H1 (cell line): Measurements from ENCODE around the gene RAB3IL1. TPM values are rescaled to one million over a fixed set of nuclear protein-coding genes. Genes with fewer than 3 reads are reported as not detected.

Source experiments
- CTCF ChIA-PET: fragments of 300-600 bp; sonication (Branson Sonifier 250); formaldehyde crosslinking; loops from one replicate; lab custom pipeline; 2021; ENCODE audit not compliant: partially characterized antibody; lab: Charles Lee
- POLR2A ChIA-PET: fragments of 300-600 bp; sonication (Branson Sonifier 250); formaldehyde crosslinking; loops from one replicate; lab custom pipeline; 2021; ENCODE audit warnings: inconsistent platforms; ENCODE audit not compliant: partially characterized antibody; lab: Charles Lee
- DNase-seq, 2 experiments: peaks; one replicate each; pipeline versions ENCODE4 v3.0.0 to v3.0.0-alpha.2; 2010 to 2022; ENCODE audit warnings: low spot score in 2 of 2, low read depth in 1 of 2, mixed read lengths in 1 of 2
- FAIRE-seq: peaks from 2 replicates; lab custom pipeline; 2011; peaks lifted over from hg19 to GRCh38; lab: Jason Lieb, UNC
- H2AFZ ChIP-seq: 2 replicates; pipeline ENCODE4 v1.8.1; 2012; ENCODE audit warnings: low read length, inconsistent platforms
- H2AK5ac ChIP-seq: 2 replicates; pipeline ENCODE4 v1.6.1; 2013; ENCODE audit warnings: low read depth, low read length
- H2BK120ac ChIP-seq: replicated peaks from 2 replicates; pipeline ENCODE3; 2013; ENCODE audit warnings: low read depth, low read length, inconsistent platforms
- H2BK12ac ChIP-seq: 2 replicates; pipeline ENCODE4 v1.6.1; 2013; ENCODE audit warnings: low read depth, low read length
- H2BK15ac ChIP-seq: 2 replicates; pipeline ENCODE4 v1.6.1; 2013; ENCODE audit warnings: low read length
- H2BK20ac ChIP-seq: 2 replicates; pipeline ENCODE4 v1.6.1; 2013; ENCODE audit warnings: low read length
- H2BK5ac ChIP-seq: 2 replicates; pipeline ENCODE4 v1.6.1; 2013; ENCODE audit warnings: low read depth, low read length
- H3K14ac ChIP-seq: 2 replicates; pipeline ENCODE4 v1.6.1; 2013; ENCODE audit warnings: inconsistent platforms; ENCODE audit not compliant: insufficient read length
- H3K18ac ChIP-seq: 2 replicates; pipeline ENCODE4 v1.6.1; 2013; ENCODE audit warnings: low read length; ENCODE audit errors: extremely low read depth
- H3K23ac ChIP-seq: 2 replicates; pipeline ENCODE4 v1.6.1; 2013; ENCODE audit warnings: inconsistent platforms; ENCODE audit not compliant: insufficient read length
- H3K23me2 ChIP-seq: 2 replicates; pipeline ENCODE4 v1.6.1; 2013; ENCODE audit warnings: low read depth, low read length
- H3K27ac ChIP-seq: 2 replicates; pipeline ENCODE4 v1.6.1; 2011; ENCODE audit warnings: low read depth, low read length, inconsistent platforms
- H3K27me3 ChIP-seq, 4 experiments: replicated peaks in 1 of 4; 1 replicate in 1 of 4; 2 replicates in 3 of 4; pipeline versions ENCODE4 v1.6.1 to v1.8.1; 2011 to 2013; ENCODE audit warnings: low read length in 3 of 4, mild to moderate bottlenecking in 3 of 4, inconsistent platforms in 2 of 4, mixed read lengths in 2 of 4, moderate library complexity in 1 of 4; ENCODE audit not compliant: control insufficient read depth in 3 of 4, insufficient read depth in 3 of 4; ENCODE audit errors: extremely low read depth in 1 of 4
- H3K36me3 ChIP-seq, 4 experiments: 2 replicates each; pipeline versions ENCODE4 v1.6.1 to v1.8.1; 2011 to 2013; ENCODE audit warnings: mild to moderate bottlenecking in 4 of 4, low read length in 3 of 4, moderate library complexity in 2 of 4, control low read depth in 1 of 4, inconsistent platforms in 1 of 4; ENCODE audit not compliant: insufficient read depth in 4 of 4, control insufficient read depth in 2 of 4
- H3K4ac ChIP-seq: replicated peaks from 2 replicates; pipeline ENCODE3; 2013; ENCODE audit warnings: low read length, low read depth, mixed read lengths, inconsistent platforms; ENCODE audit not compliant: insufficient read length
- H3K4me1 ChIP-seq, 4 experiments: replicated peaks in 1 of 4; 1 replicate in 1 of 4; 2 replicates in 3 of 4; pipeline versions ENCODE4 v1.6.1 to v1.8.1; 2011 to 2013; ENCODE audit warnings: low read length in 3 of 4, inconsistent platforms in 2 of 4, mixed read lengths in 1 of 4; ENCODE audit not compliant: insufficient read depth in 4 of 4, control insufficient read depth in 3 of 4
- H3K4me2 ChIP-seq, 2 experiments: 2 replicates each; pipeline versions ENCODE4 v1.6.1 to v1.8.1; 2011 to 2013; ENCODE audit warnings: low read depth in 2 of 2, low read length in 2 of 2, control low read depth in 1 of 2, inconsistent platforms in 1 of 2, mild to moderate bottlenecking in 1 of 2; ENCODE audit not compliant: insufficient read depth in 1 of 2
- H3K4me3 ChIP-seq, 4 experiments: fragments of 200-600, 300-600 bp in 1 of 4; sonication (generic), shearing (Covaris generic), sonication (Bioruptor Twin) in 1 of 4; 2 replicates each; pipeline versions ENCODE4 v1.5.1 to v1.8.1; 2011 to 2016; ENCODE audit warnings: low read length in 4 of 4, low read depth in 3 of 4, control low read depth in 2 of 4, inconsistent platforms in 2 of 4, mild to moderate bottlenecking in 2 of 4, mixed read lengths in 1 of 4, moderate library complexity in 1 of 4; ENCODE audit not compliant: insufficient read depth in 2 of 4; ENCODE audit errors: extremely low read depth in 1 of 4
- H3K56ac ChIP-seq: replicated peaks from 2 replicates; pipeline ENCODE3; 2013; ENCODE audit warnings: low read depth, mild to moderate bottlenecking, mixed read lengths, low read length, inconsistent platforms; ENCODE audit not compliant: insufficient read length
- H3K79me1 ChIP-seq: 2 replicates; pipeline ENCODE4 v1.6.1; 2013; ENCODE audit warnings: low read depth, low read length, control low read depth
- H3K79me2 ChIP-seq, 2 experiments: 2 replicates each; pipeline versions ENCODE4 v1.6.1 to v1.8.1; 2012 to 2013; ENCODE audit warnings: low read length in 2 of 2, mild to moderate bottlenecking in 2 of 2, inconsistent platforms in 1 of 2; ENCODE audit not compliant: insufficient read depth in 2 of 2, control insufficient read depth in 1 of 2
- H3K9ac ChIP-seq, 4 experiments: replicated peaks in 1 of 4; 1 replicate in 1 of 4; 2 replicates in 3 of 4; pipeline versions ENCODE4 v1.6.1 to v1.8.1; 2011 to 2013; ENCODE audit warnings: low read depth in 3 of 4, low read length in 3 of 4, control low read depth in 2 of 4, mild to moderate bottlenecking in 2 of 4, moderate library complexity in 2 of 4, inconsistent platforms in 1 of 4; ENCODE audit errors: extremely low read depth in 1 of 4
- H3K9me3 ChIP-seq, 2 experiments: 2 replicates each; pipeline versions ENCODE4 v1.6.1 to v1.8.1; 2012 to 2013; ENCODE audit warnings: mild to moderate bottlenecking in 2 of 2, moderate library complexity in 2 of 2, control low read depth in 1 of 2, inconsistent platforms in 1 of 2, low read depth in 1 of 2, low read length in 1 of 2, mixed read lengths in 1 of 2; ENCODE audit not compliant: insufficient read depth in 2 of 2
- H4K20me1 ChIP-seq, 2 experiments: replicated peaks in 1 of 2; 2 replicates each; pipeline versions ENCODE3 to v1.8.1; 2011 to 2013; ENCODE audit warnings: inconsistent platforms in 2 of 2, low read length in 2 of 2, mild to moderate bottlenecking in 1 of 2; ENCODE audit not compliant: insufficient read depth in 2 of 2, control insufficient read depth in 1 of 2
- H4K5ac ChIP-seq: 2 replicates; pipeline ENCODE4 v1.6.1; 2013; ENCODE audit warnings: low read length, low read depth, mixed read lengths, inconsistent platforms; ENCODE audit not compliant: insufficient read length
- H4K8ac ChIP-seq: 2 replicates; pipeline ENCODE4 v1.8.0; 2013; ENCODE audit warnings: mild to moderate bottlenecking, moderate library complexity, low read length, inconsistent platforms; ENCODE audit not compliant: insufficient read depth; ENCODE audit errors: extremely low read depth
- H4K91ac ChIP-seq: replicated peaks from 2 replicates; pipeline ENCODE3; 2013; ENCODE audit warnings: low read length, mixed read lengths, inconsistent platforms; ENCODE audit not compliant: insufficient read length
- SUZ12 ChIP-seq: fragments of 200-600 bp; sonication (generic); IDR thresholded peaks from 2 replicates; pipeline ENCODE4 v1.6.1; 2012; ENCODE audit warnings: mild to moderate bottlenecking, inconsistent platforms, low read length, moderate library complexity, mixed read lengths
- WGBS, 2 experiments: shearing (Covaris generic) in 1 of 2; methylation state at CpG; one replicate each; pipeline versions ENCODE4 v1.1.6 to v1.1.7; 2013 to 2015; ENCODE audit warnings: low lambda C conversion rate in 2 of 2, mixed read lengths in 2 of 2, inconsistent platforms in 1 of 2, low coverage in 1 of 2, missing lambda C conversion rate in 1 of 2; ENCODE audit not compliant: insufficient replicate concordance in 2 of 2, insufficient coverage in 1 of 2, insufficient read length in 1 of 2; ENCODE audit errors: extremely low coverage in 1 of 2, missing lambda C conversion rate in 1 of 2; 5-methylcytosine and 5-hydroxymethylcytosine counted together
- polyA plus RNA-seq, 7 experiments: library from polyadenylated mRNA; depleted of rRNA in 3 of 7; stranded (reverse) in 5 of 7; unstranded in 2 of 7; fragments of >200 nt in 5 of 7; fragments of 200-250 nt in 2 of 7; gene quantifications; 1 replicate in 5 of 7; 2 replicates in 1 of 7; 4 replicates in 1 of 7; pipeline versions ENCODE4 v1.2.1 to v1.2.3, GENCODE V29; 2011 to 2013; ENCODE audit warnings: missing spikeins in 2 of 7, mixed read lengths in 2 of 7
- total RNA-seq: library from RNA; stranded (reverse); fragmentation: NEBNext Ultra II Directional; extraction: Animal tissue kit (Norgen Biotek cat#: 25700); gene quantifications from 2 replicates; pipeline ENCODE4 v1.2.1, GENCODE V29; 2021

The RAB3IL1 gene
- total and polyA plus RNA-seq, 2 of the 8 experiments (the other 6 are each of a cell fraction or from before 2014, with no cell fraction given), result 6.8 to 7.9 TPM

GRCh38 chr11:61874853-61875252 is 42.5 kb downstream of the RAB3IL1 start:
- POLR2A ChIA-PET, result interaction anchor here (0.7 to 3.1 kb wide), 4 partner anchors 10 to 99 kb away, joined by 3 to 15 read pairs (median 4); no protein-coding TSS in a partner anchor
- TF ChIP-seq SUZ12, result no peak

More at GRCh38 chr11:61874853-61875252, 42.5 kb downstream of the RAB3IL1 start:
- H2AK5ac ChIP-seq, result no peak overlapping the region
- no peaks in the 10 kb centered on the region for H3K23me2 ChIP-seq
- no peaks in the 10 kb centered on the region for H3K79me2 ChIP-seq
- FAIRE-seq (no peak), DNase-seq (no peak)
- no peak overlapping the region for H2BK15ac ChIP-seq
- H2BK5ac ChIP-seq, result no peak overlapping the region
- no peak overlapping the region for H2BK12ac ChIP-seq
- no peak overlapping the region for H3K18ac ChIP-seq
- no peaks in the 10 kb centered on the region for H3K79me1 ChIP-seq
- H3K4me2 ChIP-seq, result no peak overlapping the region
- no peak overlapping the region for H2BK120ac ChIP-seq
- H4K5ac ChIP-seq, result no peak overlapping the region
- H3K27ac ChIP-seq, result no peak overlapping the region
- H3K4me1 ChIP-seq, result peaks cover 4 to 13% (median 5%) of the 10 kb centered on the region in 4 experiments; a peak in 6 of 7 replicates
- H4K91ac ChIP-seq, result no peak overlapping the region
- H3K23ac ChIP-seq, result no peak overlapping the region
- H3K14ac ChIP-seq, result no peak overlapping the region
- H4K8ac ChIP-seq, result no peak overlapping the region
- H4K20me1 ChIP-seq, result peaks cover 0 to 5% of the 10 kb centered on the region in 2 experiments
- H3K4me3 ChIP-seq, result no peak overlapping the region
- H2BK20ac ChIP-seq, result no peak overlapping the region
- no peak overlapping the region for H3K56ac ChIP-seq
- CTCF ChIA-PET, result interaction anchor here (0.6 to 10.9 kb wide), 12 partner anchors 8 to 297 kb away, joined by 3 to 172 read pairs (median 5); no protein-coding TSS in a partner anchor
- WGBS, 2 experiments, result 82% methylated on average over 3 of the region's 3 CpGs; no CpG with 5 or more reads in 1 of the 2 experiments
- H3K36me3 ChIP-seq, result peaks cover 0 to 4% (median 0%) of the 10 kb centered on the region in 4 experiments; a peak in 1 of 8 replicates
- no peak overlapping the region for H3K9ac ChIP-seq
- H3K27me3 ChIP-seq, result peaks cover 0 to 11% (median 8%) of the 10 kb centered on the region in 4 experiments; a peak in 5 of 7 replicates
- H3K4ac ChIP-seq, result no peak overlapping the region
- no peak overlapping the region for H2AFZ ChIP-seq
- H3K9me3 ChIP-seq, result no peaks in the 10 kb centered on the region
